GM18520 (cell line): Measurements from ENCODE around the gene TASOR2.

ENCODE experiments used
- ATAC-seq: cut with Tn5 transposase; IDR thresholded peaks from one replicate; pipeline ENCODE4 v1.9.1; 2021; ENCODE audit not compliant: unreplicated experiment

The TASOR2 gene

GRCh38 chr10:5679606-5680005 lies 5.0 kb upstream of the TASOR2 start:
- ATAC-seq = no peak

GRCh38 chr10:5681930-5682329 lies 2.7 kb upstream of the TASOR2 start:
- no peak for ATAC-seq

- no peak for ATAC-seq
These were observed 1.6 kb upstream of the TASOR2 start for GRCh38 chr10:5683065-5683464.

GRCh38 chr10:5684971-5685763 lies 529 bp downstream of the TASOR2 start:
- peak; percentile 29 for ATAC-seq

GRCh38 chr10:5685764-5686240 lies 1.2 kb downstream of the TASOR2 start:
- no peak for ATAC-seq

GRCh38 chr10:5688587-5688986 lies 3.9 kb downstream of the TASOR2 start:
- ATAC-seq = no peak

GRCh38 chr10:5691786-5692185 lies 7.1 kb downstream of the TASOR2 start:
- ATAC-seq = no peak

- ATAC-seq = peak; percentile 66
These were observed 8.1 kb downstream of the TASOR2 start for GRCh38 chr10:5692461-5693358.

GRCh38 chr10:5694573-5694972 lies 9.9 kb downstream of the TASOR2 start:
- ATAC-seq = no peak

GRCh38 chr10:5697342-5697741 lies 12.7 kb downstream of the TASOR2 start:
- ATAC-seq = no peak

GRCh38 chr10:5698062-5698461 lies 13.4 kb downstream of the TASOR2 start:
- ATAC-seq = no peak

- ATAC-seq = no peak
These were observed 23.7 kb downstream of the TASOR2 start for GRCh38 chr10:5708356-5708755.

- no peak for ATAC-seq
These were observed 25.2 kb downstream of the TASOR2 start for GRCh38 chr10:5709865-5710264.

- no peak for ATAC-seq
These were observed 26.2 kb downstream of the TASOR2 start for GRCh38 chr10:5710859-5711258.

- no peak for ATAC-seq
These were observed 27.0 kb downstream of the TASOR2 start for GRCh38 chr10:5711642-5712041.

- ATAC-seq = no peak
These were observed 34.9 kb downstream of the TASOR2 start for GRCh38 chr10:5719546-5719945.

- no peak for ATAC-seq
These were observed 35.5 kb downstream of the TASOR2 start for GRCh38 chr10:5720182-5720581.

GRCh38 chr10:5723692-5724091 lies 39.1 kb downstream of the TASOR2 start:
- no peak for ATAC-seq

- no peak for ATAC-seq
These were observed 46.1 kb downstream of the TASOR2 start for GRCh38 chr10:5730766-5731165.

- ATAC-seq = no peak
These were observed 46.9 kb downstream of the TASOR2 start for GRCh38 chr10:5731559-5731958.

- ATAC-seq = no peak
These were observed 47.5 kb downstream of the TASOR2 start for GRCh38 chr10:5732141-5732540.
